ENCODE measurements around the gene CEP57. TPM values are rescaled to one million over a fixed set of nuclear protein-coding genes. Genes with fewer than 3 reads are reported as not detected.

Gene CEP57
- polyA plus RNA-seq, 3 donors = 13.1 to 24.9 (median 14.9) TPM

- Histone ChIP-seq H3K4me2 (replicated peaks; ENCODE audit: extremely low read depth, low read length, poor library complexity, severe bottlenecking) (no peak overlapping the region), H3K79me2 (ENCODE audit: insufficient read depth, low read length) (peaks cover 19% of the 10 kb centered on the region), H3K4me3 (replicated peaks in 1 of 3; ENCODE audit: low read depth in 2 of 3, low read length in 3 of 3) (no peak overlapping the region), H2AFZ (ENCODE audit: insufficient read depth, low read depth, low read length, poor library complexity, severe bottlenecking) (no peak overlapping the region), H3K4me1 (ENCODE audit: control insufficient read depth in 1 of 2, insufficient read depth in 2 of 2, low read length in 2 of 2) (no peaks in the 10 kb centered on the region), H4K20me1 (ENCODE audit: insufficient read depth, low read length) (no peaks in the 10 kb centered on the region), H3K27ac (ENCODE audit: low read depth in 1 of 2, low read length in 2 of 2) (no peak overlapping the region), H3K9me3 (replicated peaks in 1 of 2; ENCODE audit: control insufficient read depth in 1 of 2, insufficient read depth in 1 of 2, low read length in 2 of 2) (peaks cover 0 to 4% of the 10 kb centered on the region in 2 donors), H3K27me3 (ENCODE audit: control insufficient read depth in 2 of 2, insufficient read depth in 2 of 2, low read length in 2 of 2) (no peaks in the 10 kb centered on the region), H3K36me3 (replicated peaks in 1 of 2; ENCODE audit: control insufficient read depth in 1 of 2, insufficient read depth in 2 of 2, low read length in 2 of 2) (peaks cover 29 to 80% of the 10 kb centered on the region in 2 donors), H3K9ac (ENCODE audit: insufficient read depth, low read length, poor library complexity, severe bottlenecking) (no peak overlapping the region)
- Mint-ChIP-seq H3K4me1 (no peaks in the 10 kb centered on the region), H3K9me3 (peaks cover 0 to 9% (median 0%) of the 10 kb centered on the region in 7 donors), H3K27ac (no peak overlapping the region), H3K36me3 (peaks cover 56 to 68% of the 10 kb centered on the region in 2 donors), H3K27me3 (ENCODE audit: low read depth in 3 of 3) (no peaks in the 10 kb centered on the region), H3K4me3 (no peak overlapping the region)
- no peak for TF ChIP-seq CTCF (IDR thresholded peaks at IDR 0.05)
- 100% methylated on average over 1 of the region's 1 CpG for WGBS (ENCODE audit: insufficient coverage)
- DNase-seq = no peak
- intact Hi-C loops (cut with micrococcal nuclease) = no loop called here
These were observed 12.5 kb downstream of the CEP57 start for GRCh38 chr11:95802806-95803205.

- intact Hi-C loops (cut with micrococcal nuclease) = no loop called here
- no peaks in the 10 kb centered on the region for H3K4me1 ChIP-seq (ENCODE audit: control insufficient read depth in 1 of 2, insufficient read depth in 2 of 2, low read length in 2 of 2)
- peaks cover 0 to 15% (median 0%) of the 10 kb centered on the region in 7 donors for H3K9me3 Mint-ChIP-seq
- WGBS (ENCODE audit: insufficient coverage) = no CpG with 5 or more reads among the region's 2 CpGs
- no peak overlapping the region for H3K4me3 ChIP-seq (replicated peaks in 1 of 3; ENCODE audit: low read depth in 2 of 3, low read length in 3 of 3)
- H3K27ac ChIP-seq (ENCODE audit: low read depth in 1 of 2, low read length in 2 of 2) = no peak overlapping the region
- no peaks in the 10 kb centered on the region for H3K4me1 Mint-ChIP-seq
- H3K36me3 ChIP-seq (replicated peaks in 1 of 2; ENCODE audit: control insufficient read depth in 1 of 2, insufficient read depth in 2 of 2, low read length in 2 of 2) = peaks cover 29 to 80% of the 10 kb centered on the region in 2 donors
- H3K27me3 Mint-ChIP-seq (ENCODE audit: low read depth in 3 of 3) = no peaks in the 10 kb centered on the region
- H2AFZ ChIP-seq (ENCODE audit: insufficient read depth, low read depth, low read length, poor library complexity, severe bottlenecking) = no peak overlapping the region
- H3K27me3 ChIP-seq (ENCODE audit: control insufficient read depth in 2 of 2, insufficient read depth in 2 of 2, low read length in 2 of 2) = no peaks in the 10 kb centered on the region
- no peak overlapping the region for H3K4me2 ChIP-seq (replicated peaks; ENCODE audit: extremely low read depth, low read length, poor library complexity, severe bottlenecking)
- no peaks in the 10 kb centered on the region for H4K20me1 ChIP-seq (ENCODE audit: insufficient read depth, low read length)
- H3K9me3 ChIP-seq (replicated peaks in 1 of 2; ENCODE audit: control insufficient read depth in 1 of 2, insufficient read depth in 1 of 2, low read length in 2 of 2) = peaks cover 0 to 4% of the 10 kb centered on the region in 2 donors
- no peak overlapping the region for H3K4me3 Mint-ChIP-seq
- H3K27ac Mint-ChIP-seq = no peak overlapping the region
- peaks cover 8% of the 10 kb centered on the region for H3K79me2 ChIP-seq (ENCODE audit: insufficient read depth, low read length)
- no peak overlapping the region for H3K9ac ChIP-seq (ENCODE audit: insufficient read depth, low read length, poor library complexity, severe bottlenecking)
- H3K36me3 Mint-ChIP-seq = peaks cover 56 to 68% of the 10 kb centered on the region in 2 donors
- DNase-seq = no peak
- TF ChIP-seq CTCF (IDR thresholded peaks at IDR 0.05) = no peak
These were observed 13.7 kb downstream of the CEP57 start for GRCh38 chr11:95803973-95804372.

Measured in CD14-positive monocyte (primary cell).